ENCODE measurements around the gene DPP3. TPM values are rescaled to one million over a fixed set of nuclear protein-coding genes. Genes with fewer than 3 reads are reported as not detected.
A peak's percentile ranks its signal among the peaks of the same experiment; 100 is the strongest.
"Not testable (repeated sequence)": the region's sequence is repeated elsewhere in the genome, so short reads cannot be mapped to it uniquely, and the experiment has no call there.

DPP3 gene, protein sequence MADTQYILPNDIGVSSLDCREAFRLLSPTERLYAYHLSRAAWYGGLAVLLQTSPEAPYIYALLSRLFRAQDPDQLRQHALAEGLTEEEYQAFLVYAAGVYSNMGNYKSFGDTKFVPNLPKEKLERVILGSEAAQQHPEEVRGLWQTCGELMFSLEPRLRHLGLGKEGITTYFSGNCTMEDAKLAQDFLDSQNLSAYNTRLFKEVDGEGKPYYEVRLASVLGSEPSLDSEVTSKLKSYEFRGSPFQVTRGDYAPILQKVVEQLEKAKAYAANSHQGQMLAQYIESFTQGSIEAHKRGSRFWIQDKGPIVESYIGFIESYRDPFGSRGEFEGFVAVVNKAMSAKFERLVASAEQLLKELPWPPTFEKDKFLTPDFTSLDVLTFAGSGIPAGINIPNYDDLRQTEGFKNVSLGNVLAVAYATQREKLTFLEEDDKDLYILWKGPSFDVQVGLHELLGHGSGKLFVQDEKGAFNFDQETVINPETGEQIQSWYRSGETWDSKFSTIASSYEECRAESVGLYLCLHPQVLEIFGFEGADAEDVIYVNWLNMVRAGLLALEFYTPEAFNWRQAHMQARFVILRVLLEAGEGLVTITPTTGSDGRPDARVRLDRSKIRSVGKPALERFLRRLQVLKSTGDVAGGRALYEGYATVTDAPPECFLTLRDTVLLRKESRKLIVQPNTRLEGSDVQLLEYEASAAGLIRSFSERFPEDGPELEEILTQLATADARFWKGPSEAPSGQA
- total RNA-seq: 10 to 100 TPM; 20.7 to 34.6 (median 29.5) TPM
- 22.4 TPM for total RNA-seq (2013)
- total RNA-seq: 18.2 to 132 (median 26.3) reads per million in 29 experiments

DNA sequence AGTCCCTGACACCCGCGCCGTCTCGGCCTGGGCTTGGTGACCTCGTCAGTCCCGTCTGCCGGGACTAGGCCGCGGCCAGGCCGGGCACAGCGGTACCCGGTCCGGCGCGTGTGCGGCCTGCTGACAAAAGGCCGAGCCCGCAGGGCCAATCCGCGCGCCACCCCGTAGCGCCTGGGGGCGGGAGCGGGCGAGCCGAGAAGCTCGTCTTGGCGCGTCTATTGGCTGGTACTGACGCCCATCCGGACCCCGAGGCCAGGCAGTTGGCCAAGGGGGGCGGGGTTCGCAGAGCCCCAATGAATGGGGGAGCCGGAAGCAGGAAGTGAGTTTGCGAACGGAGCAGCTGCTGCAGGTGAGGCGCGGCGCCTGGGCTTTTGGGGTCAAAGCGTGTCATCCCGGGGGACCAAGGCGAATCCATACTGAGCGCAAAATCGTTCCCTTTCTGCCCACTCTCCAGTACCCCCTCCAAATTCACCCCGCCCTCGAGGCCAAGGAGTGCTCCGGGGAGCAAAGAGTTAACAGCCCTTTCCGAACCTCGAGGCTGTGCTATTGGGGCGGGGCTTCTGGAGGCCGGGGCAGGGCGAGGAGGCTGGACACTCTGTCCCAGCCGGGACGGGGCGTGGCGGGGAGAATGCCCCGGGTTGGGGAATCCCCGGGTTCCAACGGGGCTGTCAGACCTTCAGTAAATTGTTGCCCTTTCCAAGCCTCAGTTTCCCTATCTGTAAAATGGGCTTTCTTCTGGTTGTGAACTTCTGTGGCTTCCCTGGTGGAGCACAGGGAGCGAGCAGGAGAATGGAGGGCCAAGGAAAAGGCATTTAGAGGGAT is at the start of gene DPP3:
TSS of gene DPP3 (plus strand) at position 318 of the 822 bp plus-strand sequence. CDS start 1,767 bp downstream, outside the sequence.
- Mint-ChIP-seq H3K4me3 (peak within 1 kb of the TSS; percentile 85 to 91 (median 87)), H3K4me1 (peaks cover 22 to 28% (median 25%) of the 10 kb centered on the region in 3 donors), H3K9me3 (no peaks in the 10 kb centered on the region), H3K27me3 (no peaks in the 10 kb centered on the region), H3K27ac (peak within 1 kb of the TSS; percentile 78 to 92), H3K36me3 (peaks cover 5% of the 10 kb centered on the region)
- ChIA-PET CTCF (interaction anchor here in 1 of 2 donors (0.6 to 1.1 kb wide), 7 partner anchors 11 to 198 kb away, joined by 3 to 12 read pairs (median 4); partner anchors contain the start of genes MRPL11, PELI3 and RBM4B), POLR2A (interaction anchor here (0.5 to 0.7 kb wide), 4 partner anchors 14 to 1631 kb away, joined by 3 to 7 read pairs (median 3); partner anchors contain the start of gene PELI3 (in 1 of the 2))
- Histone ChIP-seq H3K27ac (ENCODE audit: low read length) (peak within 1 kb of the TSS; percentile 58), H3K4me3 (ENCODE audit: control insufficient read depth in 1 of 2, extremely low read depth in 1 of 2, low read length in 1 of 2) (peak within 1 kb of the TSS; percentile 72 to 89), H3K9me3 (no peaks in the 10 kb centered on the region), H3K4me1 (ENCODE audit: control insufficient read depth in 1 of 2, extremely low read depth in 1 of 2, insufficient read depth in 2 of 2, low read length in 2 of 2) (peaks cover 3 to 23% of the 10 kb centered on the region in 2 experiments), H3K36me3 (ENCODE audit: control insufficient read depth in 2 of 2, extremely low read depth in 1 of 2, insufficient read depth in 1 of 2, low read length in 1 of 2) (peaks cover 0 to 11% of the 10 kb centered on the region in 2 donors), H3K27me3 (replicated peaks in 1 of 2; ENCODE audit: control insufficient read depth in 2 of 2, extremely low read depth in 1 of 2, insufficient read depth in 2 of 2, low read length in 1 of 2) (no peaks in the 10 kb centered on the region)
- WGBS (ENCODE audit: insufficient coverage): 0% methylated on average over 49 of the region's 62 CpGs
- peak; percentile 86 to 98 (median 95) for DNase-seq
- ATAC-seq (replicated peaks in 1 of 4): peak; percentile 98 to 99 (median 98)

DNA sequence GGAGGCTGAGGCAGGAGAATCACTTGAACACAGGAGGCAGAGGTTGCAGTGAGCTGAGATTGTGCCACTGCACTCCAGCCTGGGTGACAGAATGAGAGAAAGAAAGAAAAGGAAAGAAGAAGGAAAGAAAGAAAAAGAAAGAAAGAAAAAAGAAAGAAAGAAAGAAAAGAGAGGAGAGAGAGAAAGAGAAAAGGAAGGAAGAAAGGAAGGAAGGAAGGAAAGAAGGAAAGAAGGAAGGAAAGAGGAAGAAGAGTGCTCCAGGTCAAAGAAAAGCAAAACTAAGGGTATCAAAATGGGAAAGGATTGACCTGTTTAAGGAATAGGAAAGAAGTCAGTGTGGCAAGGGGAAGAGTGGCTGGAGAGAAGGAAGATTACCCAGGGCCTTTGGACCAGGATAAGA is 48.9 kb upstream of the DPP3 start:
- H3K9me3 Mint-ChIP-seq; H3K27me3 Mint-ChIP-seq; DNase-seq; H3K27ac ChIP-seq (ENCODE audit: low read length); H3K4me3 ChIP-seq (ENCODE audit: control insufficient read depth in 1 of 2, extremely low read depth in 1 of 2, low read length in 1 of 2); H3K4me1 Mint-ChIP-seq; H3K4me1 ChIP-seq (ENCODE audit: control insufficient read depth in 1 of 2, extremely low read depth in 1 of 2, insufficient read depth in 2 of 2, low read length in 2 of 2); H3K9me3 ChIP-seq; H3K4me3 Mint-ChIP-seq; H3K27me3 ChIP-seq (replicated peaks in 1 of 2; ENCODE audit: control insufficient read depth in 2 of 2, extremely low read depth in 1 of 2, insufficient read depth in 2 of 2, low read length in 1 of 2); H3K27ac Mint-ChIP-seq; ATAC-seq (replicated peaks in 1 of 4): not testable (repeated sequence)
- peaks cover 20% of the 10 kb centered on the region for H3K36me3 Mint-ChIP-seq
- ChIA-PET CTCF (interaction anchor here in 1 of 2 donors (0.7 kb wide), 1 partner anchor 37 kb away, joined by 9 read pairs; no protein-coding TSS in a partner anchor), POLR2A (interaction anchor here in 1 of 2 donors (0.7 kb wide), 1 partner anchor 34 kb away, joined by 3 read pairs; no protein-coding TSS in a partner anchor)
- H3K36me3 ChIP-seq (ENCODE audit: control insufficient read depth in 2 of 2, extremely low read depth in 1 of 2, insufficient read depth in 1 of 2, low read length in 1 of 2): peaks cover 6 to 20% of the 10 kb centered on the region in 2 donors

DNA sequence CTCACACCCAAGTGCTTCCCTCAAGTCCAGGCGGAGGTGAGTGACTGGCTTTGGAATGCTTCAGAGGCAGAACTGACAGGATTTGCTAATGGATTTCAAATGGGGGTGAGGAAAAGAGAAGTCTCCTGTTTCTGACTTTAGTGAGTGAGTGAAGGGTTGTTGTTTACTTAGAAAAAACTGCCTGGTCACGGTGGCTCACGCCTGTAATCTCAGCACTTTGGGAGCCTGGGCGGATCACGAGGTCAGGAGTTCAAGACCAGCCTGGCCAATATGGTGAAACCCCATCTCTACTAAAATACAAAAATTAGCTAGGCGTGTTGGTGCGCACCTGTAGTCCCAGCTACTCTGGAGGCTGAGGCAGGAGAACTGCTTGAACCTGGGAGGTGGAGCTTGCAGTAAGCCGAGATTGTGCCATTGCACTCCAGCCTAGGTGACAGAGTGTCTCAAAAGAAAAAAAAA is 48.3 kb upstream of the DPP3 start:
- WGBS (ENCODE audit: insufficient coverage): 87% methylated on average over 4 of the region's 8 CpGs
- H3K27ac ChIP-seq (ENCODE audit: low read length); H3K4me1 Mint-ChIP-seq; H3K4me1 ChIP-seq (ENCODE audit: control insufficient read depth in 1 of 2, extremely low read depth in 1 of 2, insufficient read depth in 2 of 2, low read length in 2 of 2); ATAC-seq (replicated peaks in 1 of 4); H3K27me3 Mint-ChIP-seq; H3K4me3 Mint-ChIP-seq; POLR2A ChIA-PET; H3K9me3 ChIP-seq; DNase-seq; H3K9me3 Mint-ChIP-seq; H3K4me3 ChIP-seq (ENCODE audit: control insufficient read depth in 1 of 2, extremely low read depth in 1 of 2, low read length in 1 of 2); H3K27me3 ChIP-seq (replicated peaks in 1 of 2; ENCODE audit: control insufficient read depth in 2 of 2, extremely low read depth in 1 of 2, insufficient read depth in 2 of 2, low read length in 1 of 2); H3K27ac Mint-ChIP-seq: not testable (repeated sequence)
- peaks cover 26% of the 10 kb centered on the region for H3K36me3 Mint-ChIP-seq
- CTCF ChIA-PET: interaction anchor here (0.6 to 0.9 kb wide), 2 partner anchors 10 to 12 kb away, joined by 3 to 4 read pairs; no protein-coding TSS in a partner anchor
- peaks cover 6 to 26% of the 10 kb centered on the region in 2 donors for H3K36me3 ChIP-seq (ENCODE audit: control insufficient read depth in 2 of 2, extremely low read depth in 1 of 2, insufficient read depth in 1 of 2, low read length in 1 of 2)

DNA sequence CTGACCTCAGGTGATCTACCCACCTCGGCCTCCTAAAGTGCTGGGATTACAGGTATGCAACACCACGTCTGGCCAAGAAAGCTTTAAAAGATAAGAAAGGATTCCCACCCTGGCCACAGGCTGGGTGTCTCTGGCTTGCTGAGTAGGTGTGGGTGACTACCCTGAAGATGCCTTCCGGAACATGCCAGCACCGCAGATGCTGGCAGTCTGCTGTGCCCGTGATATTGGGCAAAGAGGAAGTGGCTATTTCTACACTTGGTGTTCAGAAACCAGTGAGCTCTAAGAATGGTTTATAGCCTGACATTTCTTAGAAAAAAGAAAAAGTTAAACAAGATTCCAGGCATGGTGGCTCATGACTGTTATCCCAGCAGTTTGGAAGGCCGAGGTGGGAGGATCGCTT is 47.6 kb upstream of the DPP3 start:
- ChIA-PET CTCF (interaction anchor here (0.6 to 0.9 kb wide), 3 partner anchors 11 to 301 kb away, joined by 3 to 5 read pairs (median 4); no protein-coding TSS in a partner anchor), POLR2A (no interaction called here)
- no peak overlapping the region for H3K27ac Mint-ChIP-seq
- Histone ChIP-seq H3K9me3 (no peaks in the 10 kb centered on the region), H3K27me3 (replicated peaks in 1 of 2; ENCODE audit: control insufficient read depth in 2 of 2, extremely low read depth in 1 of 2, insufficient read depth in 2 of 2, low read length in 1 of 2) (no peaks in the 10 kb centered on the region), H3K27ac (ENCODE audit: low read length) (no peak overlapping the region), H3K36me3 (ENCODE audit: control insufficient read depth in 2 of 2, extremely low read depth in 1 of 2, insufficient read depth in 1 of 2, low read length in 1 of 2) (peaks cover 6 to 31% of the 10 kb centered on the region in 2 donors), H3K4me3 (ENCODE audit: control insufficient read depth in 1 of 2, extremely low read depth in 1 of 2, low read length in 1 of 2) (no peak overlapping the region), H3K4me1 (ENCODE audit: control insufficient read depth in 1 of 2, extremely low read depth in 1 of 2, insufficient read depth in 2 of 2, low read length in 2 of 2) (peaks cover 0 to 2% of the 10 kb centered on the region in 2 experiments)
- WGBS (ENCODE audit: insufficient coverage): 100% methylated on average over 3 of the region's 7 CpGs
- peaks cover under 1 to 4% (median 2%) of the 10 kb centered on the region in 3 donors for H3K4me1 Mint-ChIP-seq
- DNase-seq (no peak), ATAC-seq (replicated peaks in 1 of 4) (no peak)
- H3K36me3 Mint-ChIP-seq: peaks cover 27% of the 10 kb centered on the region
- H3K4me3 Mint-ChIP-seq: no peak overlapping the region
- H3K9me3 Mint-ChIP-seq: no peaks in the 10 kb centered on the region
- no peaks in the 10 kb centered on the region for H3K27me3 Mint-ChIP-seq

DNA sequence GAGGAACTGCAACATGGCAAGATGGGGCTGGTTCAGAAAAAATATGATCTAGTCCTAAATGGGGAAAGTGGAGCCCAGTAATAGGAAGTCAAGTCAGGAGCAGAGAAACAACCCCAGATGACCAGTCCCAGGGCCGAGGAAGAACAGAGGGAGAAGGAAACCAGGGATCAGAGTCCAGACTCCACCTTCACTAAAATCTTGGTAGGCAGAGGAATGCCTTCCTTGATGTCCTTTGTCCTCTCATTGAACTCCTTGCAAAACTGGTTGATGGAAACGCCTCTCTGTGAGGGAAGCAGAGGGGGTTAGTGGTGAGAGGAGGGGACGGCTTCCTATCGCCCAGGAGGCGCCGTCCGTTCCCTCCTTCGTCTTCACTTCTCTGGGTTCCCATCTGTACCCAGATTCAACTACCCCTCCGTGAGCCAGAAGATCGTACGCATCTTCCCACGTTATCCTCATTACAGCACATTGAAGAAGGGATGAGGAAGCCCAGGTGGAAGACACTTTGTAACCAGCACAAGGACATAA is 42.2 kb upstream of the DPP3 start:
- H3K9me3 Mint-ChIP-seq: peaks cover 0 to 4% (median 1%) of the 10 kb centered on the region in 3 donors
- H3K9me3 ChIP-seq: no peaks in the 10 kb centered on the region
- H3K27me3 ChIP-seq (replicated peaks in 1 of 2; ENCODE audit: control insufficient read depth in 2 of 2, extremely low read depth in 1 of 2, insufficient read depth in 2 of 2, low read length in 1 of 2): no peaks in the 10 kb centered on the region
- peak overlapping the region; percentile 72 to 100 for H3K27ac Mint-ChIP-seq
- H3K4me3 Mint-ChIP-seq: peak overlapping the region; percentile 81 to 86 (median 84)
- ATAC-seq (replicated peaks in 1 of 4) (no peak), DNase-seq (no peak)
- peaks cover 19% of the 10 kb centered on the region for H3K36me3 Mint-ChIP-seq
- peak overlapping the region; percentile 58 for H3K27ac ChIP-seq (ENCODE audit: low read length)
- ChIA-PET CTCF (interaction anchor here in 1 of 2 donors (0.8 to 1.6 kb wide), 11 partner anchors 16 to 240 kb away, joined by 3 to 14 read pairs (median 5); partner anchors contain the start of genes DPP3, PELI3 and YIF1A), POLR2A (no interaction called here)
- peak overlapping the region; percentile 69 to 96 for H3K4me3 ChIP-seq (ENCODE audit: control insufficient read depth in 1 of 2, extremely low read depth in 1 of 2, low read length in 1 of 2)
- peaks cover 4 to 11% of the 10 kb centered on the region in 2 experiments for H3K4me1 ChIP-seq (ENCODE audit: control insufficient read depth in 1 of 2, extremely low read depth in 1 of 2, insufficient read depth in 2 of 2, low read length in 2 of 2)
- H3K36me3 ChIP-seq (ENCODE audit: control insufficient read depth in 2 of 2, extremely low read depth in 1 of 2, insufficient read depth in 1 of 2, low read length in 1 of 2): peaks cover 4 to 28% of the 10 kb centered on the region in 2 donors
- no CpG with 5 or more reads among the region's 12 CpGs for WGBS (ENCODE audit: insufficient coverage)
- H3K4me1 Mint-ChIP-seq: peaks cover 11 to 16% (median 13%) of the 10 kb centered on the region in 3 donors
- H3K27me3 Mint-ChIP-seq: peaks cover 0 to under 1% of the 10 kb centered on the region in 2 donors
